Liver (tissue), 9 donors: Measurements from ENCODE around the gene CYLC2. TPM values are rescaled to one million over a fixed set of nuclear protein-coding genes. Genes with fewer than 3 reads are reported as not detected.

Experiments
- DNase-seq: peaks from one replicate; pipeline ENCODE4 v3.0.0-alpha.2; 2017; ENCODE audit warnings: low spot score
- H3K27ac ChIP-seq, 2 donors: one replicate each; pipeline ENCODE4 v1.7.0; 2013; ENCODE audit warnings: inconsistent platforms in 2 of 2, low read length in 2 of 2, control low read depth in 1 of 2, low read depth in 1 of 2, mild to moderate bottlenecking in 1 of 2
- H3K27me3 ChIP-seq, 4 donors: one replicate each; pipeline versions ENCODE4 v1.6.1 to v1.7.0; 2013; ENCODE audit warnings: low read length in 3 of 4, inconsistent platforms in 1 of 4, mild to moderate bottlenecking in 1 of 4, moderate library complexity in 1 of 4; ENCODE audit not compliant: control insufficient read depth in 4 of 4, insufficient read depth in 4 of 4
- H3K36me3 ChIP-seq, 4 donors: one replicate each; pipeline versions ENCODE4 v1.6.1 to v1.7.0; 2013; ENCODE audit warnings: low read length in 3 of 4, mild to moderate bottlenecking in 3 of 4, low read depth in 1 of 4, moderate library complexity in 1 of 4; ENCODE audit not compliant: control insufficient read depth in 4 of 4, insufficient read depth in 3 of 4
- H3K4me1 ChIP-seq, 4 donors: one replicate each; pipeline versions ENCODE4 v1.6.1 to v1.7.0; 2013; ENCODE audit warnings: low read length in 3 of 4, mild to moderate bottlenecking in 3 of 4, moderate library complexity in 1 of 4; ENCODE audit not compliant: control insufficient read depth in 4 of 4, insufficient read depth in 4 of 4
- H3K4me3 ChIP-seq, 3 donors: one replicate each; pipeline versions ENCODE4 v1.6.1 to v1.7.0; 2013; ENCODE audit warnings: low read length in 3 of 3, control low read depth in 1 of 3, low read depth in 1 of 3, mild to moderate bottlenecking in 1 of 3
- H3K9ac ChIP-seq, 2 donors: one replicate each; pipeline ENCODE4 v1.7.0; 2013; ENCODE audit warnings: low read length in 2 of 2, mild to moderate bottlenecking in 2 of 2, moderate library complexity in 2 of 2, control low read depth in 1 of 2, low read depth in 1 of 2
- H3K9me3 ChIP-seq, 4 donors: one replicate each; pipeline versions ENCODE4 v1.6.1 to v1.7.0; 2013; ENCODE audit warnings: low read length in 3 of 4; ENCODE audit not compliant: control insufficient read depth in 4 of 4
- ATF3 ChIP-seq: IDR thresholded peaks from 2 replicates; pipeline ENCODE4 v1.6.1; 2016; ENCODE audit warnings: antibody characterized with exemption
- CTCF ChIP-seq: fragments of 150-350 bp; IDR thresholded peaks from 2 replicates; pipeline ENCODE4 v1.5.1; 2017; ENCODE audit warnings: improper control_type of control experiment, low read depth, low read length; ENCODE audit not compliant: missing input control
- EGR1 ChIP-seq, 2 donors: IDR thresholded peaks; 2 replicates each; pipeline ENCODE4 v1.6.1; 2016 to 2018; ENCODE audit warnings: antibody characterized with exemption in 2 of 2, low read depth in 2 of 2
- FOXA1 ChIP-seq: IDR thresholded peaks from 2 replicates; pipeline ENCODE4 v1.6.1; 2016; ENCODE audit warnings: antibody characterized with exemption
- FOXA2 ChIP-seq: IDR thresholded peaks from 2 replicates; pipeline ENCODE4 v1.6.1; 2016; ENCODE audit warnings: antibody characterized with exemption
- GABPA ChIP-seq, 2 donors: IDR thresholded peaks in 1 of 2; conservative IDR thresholded peaks in 1 of 2; 2 replicates each; pipeline ENCODE4 v1.6.1; 2016; ENCODE audit warnings: antibody characterized with exemption in 2 of 2, mild to moderate bottlenecking in 1 of 2, moderate library complexity in 1 of 2
- HNF4A ChIP-seq, 2 donors: conservative IDR thresholded peaks; 2 replicates each; pipeline ENCODE4 v1.6.1; 2016; ENCODE audit warnings: antibody characterized with exemption in 2 of 2, mild to moderate bottlenecking in 2 of 2
- HNF4G ChIP-seq: IDR thresholded peaks from 2 replicates; pipeline ENCODE4 v1.6.1; 2016; ENCODE audit warnings: antibody characterized with exemption
- JUND ChIP-seq, 2 donors: IDR thresholded peaks; 2 replicates each; pipeline ENCODE4 v1.6.1; 2016; ENCODE audit warnings: antibody characterized with exemption in 2 of 2
- MAX ChIP-seq: IDR thresholded peaks from 2 replicates; pipeline ENCODE4 v1.6.1; 2016; ENCODE audit warnings: antibody characterized with exemption
- NR2F2 ChIP-seq: IDR thresholded peaks from 2 replicates; pipeline ENCODE4 v1.6.1; 2016; ENCODE audit warnings: antibody characterized with exemption
- RAD21 ChIP-seq, 2 donors: IDR thresholded peaks; 2 replicates each; pipeline ENCODE4 v1.6.1; 2016; ENCODE audit warnings: antibody characterized with exemption in 2 of 2, mild to moderate bottlenecking in 2 of 2
- REST ChIP-seq: IDR thresholded peaks from 2 replicates; pipeline ENCODE4 v1.6.1; 2016; ENCODE audit warnings: antibody characterized with exemption, mild to moderate bottlenecking
- RXRA ChIP-seq, 2 donors: IDR thresholded peaks; 2 replicates each; pipeline ENCODE4 v1.6.1; 2017 to 2018; ENCODE audit warnings: antibody characterized with exemption in 2 of 2, mild to moderate bottlenecking in 1 of 2
- SP1 ChIP-seq: IDR thresholded peaks from 2 replicates; pipeline ENCODE4 v1.6.1; 2018; ENCODE audit warnings: antibody characterized with exemption, mild to moderate bottlenecking
- TAF1 ChIP-seq: conservative IDR thresholded peaks from 2 replicates; pipeline ENCODE4 v1.6.1; 2016; ENCODE audit warnings: antibody characterized with exemption, mild to moderate bottlenecking
- YY1 ChIP-seq: IDR thresholded peaks from 2 replicates; pipeline ENCODE4 v1.6.1; 2016; ENCODE audit warnings: antibody characterized with exemption, mild to moderate bottlenecking
- ZBTB33 ChIP-seq: IDR thresholded peaks from 2 replicates; pipeline ENCODE4 v1.6.1; 2016; ENCODE audit warnings: antibody characterized with exemption
- WGBS: extraction: QIAGEN DNeasy Blood & Tissue Kit; methylation state at CpG from one replicate; pipeline ENCODE4 v1.1.7; 2013; 5-methylcytosine and 5-hydroxymethylcytosine counted together
- polyA plus RNA-seq, 2 donors: library from polyadenylated mRNA; stranded (reverse) in 1 of 2; unstranded in 1 of 2; fragments of 200-250 nt in 1 of 2; fragments of >200 nt in 1 of 2; fragmentation: Nextera tagmentation in 1 of 2; extraction: Ambion mirVana in 1 of 2; gene quantifications; one replicate each; pipeline versions ENCODE4 v1.2.1 to v1.2.3, GENCODE V29; 2013 to 2015
- total RNA-seq, 2 donors: library from RNA; depleted of rRNA; stranded (reverse); fragments of >200 nt; gene quantifications; one replicate each; pipeline ENCODE4 v1.2.3, GENCODE V29; 2014
- donor health status: healthy.
- donor health status: healthy.
- donor health status: healthy.
- donor health status: healthy.
- donor health status: healthy.

Gene CYLC2
- total and polyA plus RNA-seq, 4 donors, result not detected

GRCh38 chr9:102974530-102974929 is 20.6 kb upstream of the CYLC2 start:
- 79% methylated on average over 1 of the region's 1 CpG for WGBS
- Histone ChIP-seq H3K9me3 (peaks cover 0 to 4% (median 0%) of the 10 kb centered on the region in 4 donors), H3K4me1 (no peaks in the 10 kb centered on the region), H3K36me3 (no peaks in the 10 kb centered on the region), H3K27ac (no peak overlapping the region), H3K4me3 (no peak overlapping the region), H3K27me3 (no peaks in the 10 kb centered on the region), H3K9ac (no peak overlapping the region)
- DNase-seq, result no peak
- TF ChIP-seq ATF3, result no peak
- no peak for TF ChIP-seq HNF4A (conservative IDR thresholded peaks at IDR 0.05)
- no peak for TF ChIP-seq GABPA (IDR thresholded peaks at IDR 0.05 in 1 of 2, conservative IDR thresholded peaks at IDR 0.05 in 1 of 2)
- TF ChIP-seq FOXA2, result no peak

- H3K9me3 ChIP-seq, result peaks cover 0 to 4% (median 0%) of the 10 kb centered on the region in 4 donors
- no peak overlapping the region for H3K9ac ChIP-seq
- no peaks in the 10 kb centered on the region for H3K4me1 ChIP-seq
- H3K4me3 ChIP-seq, result no peak overlapping the region
- no peaks in the 10 kb centered on the region for H3K36me3 ChIP-seq
- no peaks in the 10 kb centered on the region for H3K27me3 ChIP-seq
- 77% methylated on average over 4 of the region's 4 CpGs for WGBS
- H3K27ac ChIP-seq, result no peak overlapping the region
- no peak for DNase-seq
- no peak for TF ChIP-seq SP1
- TF ChIP-seq GABPA (IDR thresholded peaks at IDR 0.05 in 1 of 2, conservative IDR thresholded peaks at IDR 0.05 in 1 of 2), result no peak
- no peak for TF ChIP-seq REST
- no peak for TF ChIP-seq ZBTB33
- no peak for TF ChIP-seq NR2F2
- no peak for TF ChIP-seq EGR1 (IDR thresholded peaks at IDR 0.05; ENCODE audit: low read depth in 2 of 2)
- no peak for TF ChIP-seq ATF3
- no peak for TF ChIP-seq TAF1
- no peak for TF ChIP-seq FOXA1
- TF ChIP-seq HNF4A (conservative IDR thresholded peaks at IDR 0.05), result no peak
- TF ChIP-seq HNF4G, result no peak
- no peak for TF ChIP-seq MAX
- TF ChIP-seq FOXA2, result no peak
- TF ChIP-seq RAD21 (IDR thresholded peaks at IDR 0.05), result no peak
- TF ChIP-seq RXRA (IDR thresholded peaks at IDR 0.05), result no peak
- TF ChIP-seq JUND (IDR thresholded peaks at IDR 0.05), result no peak
- no peak for TF ChIP-seq YY1
- no peak for TF ChIP-seq CTCF
These were observed 19.9 kb upstream of the CYLC2 start for GRCh38 chr9:102975251-102975650.
